GM10248 (cell line): ENCODE results near the gene LOXHD1.

Experiments
- CTCF ChIA-PET: fragments of 300-600 bp; sonication (Branson Sonifier 250); formaldehyde crosslinking; extraction: SDS; loops from one replicate; lab custom pipeline; 2021; ENCODE audit warnings: antibody characterized with exemption; lab: Yijun Ruan, JAX
- POLR2A ChIA-PET: fragments of 350-650 bp; sonication (Branson Sonifier 250); formaldehyde crosslinking; extraction: SDS; loops from one replicate; lab custom pipeline; 2020; ENCODE audit warnings: antibody characterized with exemption; lab: Yijun Ruan, JAX
- DNase-seq: peaks from one replicate; pipeline ENCODE4 v3.0.0; 2012; ENCODE audit errors: extremely low spot score
- TF ChIP-seq, protein P1 (sequence below): IDR thresholded peaks from 2 replicates; pipeline ENCODE4 v1.5.1; 2012; ENCODE audit warnings: mild to moderate bottlenecking, low read depth; ENCODE audit errors: extremely low read depth, missing control alignments, control extremely low read depth

Gene LOXHD1

DNA sequence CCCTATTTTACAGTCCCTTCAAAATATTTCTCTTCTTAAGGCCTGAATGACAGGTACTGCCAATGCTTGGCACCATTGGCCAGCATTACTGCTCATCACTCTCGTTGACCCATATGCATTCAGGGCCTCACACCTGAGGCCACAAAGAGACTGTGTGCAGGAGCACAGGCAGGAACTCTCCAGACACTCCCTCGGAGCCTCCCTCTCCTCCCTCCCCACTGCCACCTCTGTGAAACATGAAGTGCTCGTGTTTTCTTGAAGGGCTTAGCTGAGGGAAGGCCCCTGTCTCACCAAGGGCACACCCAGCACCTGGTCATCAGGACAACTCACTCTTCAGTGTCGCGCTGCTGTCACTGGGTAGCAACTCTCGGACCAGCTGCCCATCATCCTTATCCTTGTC is 85.3 kb downstream of the LOXHD1 start:
- CTCF ChIA-PET, result interaction anchor here (1.3 to 1.4 kb wide), 2 partner anchors 9 to 17 kb away, joined by 5 read pairs; no protein-coding TSS in a partner anchor
- POLR2A ChIA-PET, result interaction anchor here (0.6 kb wide), 1 partner anchor 339 kb away, joined by 4 read pairs; no protein-coding TSS in a partner anchor
- DNase-seq, result no peak
- TF ChIP-seq, protein P1, sequence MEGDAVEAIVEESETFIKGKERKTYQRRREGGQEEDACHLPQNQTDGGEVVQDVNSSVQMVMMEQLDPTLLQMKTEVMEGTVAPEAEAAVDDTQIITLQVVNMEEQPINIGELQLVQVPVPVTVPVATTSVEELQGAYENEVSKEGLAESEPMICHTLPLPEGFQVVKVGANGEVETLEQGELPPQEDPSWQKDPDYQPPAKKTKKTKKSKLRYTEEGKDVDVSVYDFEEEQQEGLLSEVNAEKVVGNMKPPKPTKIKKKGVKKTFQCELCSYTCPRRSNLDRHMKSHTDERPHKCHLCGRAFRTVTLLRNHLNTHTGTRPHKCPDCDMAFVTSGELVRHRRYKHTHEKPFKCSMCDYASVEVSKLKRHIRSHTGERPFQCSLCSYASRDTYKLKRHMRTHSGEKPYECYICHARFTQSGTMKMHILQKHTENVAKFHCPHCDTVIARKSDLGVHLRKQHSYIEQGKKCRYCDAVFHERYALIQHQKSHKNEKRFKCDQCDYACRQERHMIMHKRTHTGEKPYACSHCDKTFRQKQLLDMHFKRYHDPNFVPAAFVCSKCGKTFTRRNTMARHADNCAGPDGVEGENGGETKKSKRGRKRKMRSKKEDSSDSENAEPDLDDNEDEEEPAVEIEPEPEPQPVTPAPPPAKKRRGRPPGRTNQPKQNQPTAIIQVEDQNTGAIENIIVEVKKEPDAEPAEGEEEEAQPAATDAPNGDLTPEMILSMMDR, result no peak

DNA sequence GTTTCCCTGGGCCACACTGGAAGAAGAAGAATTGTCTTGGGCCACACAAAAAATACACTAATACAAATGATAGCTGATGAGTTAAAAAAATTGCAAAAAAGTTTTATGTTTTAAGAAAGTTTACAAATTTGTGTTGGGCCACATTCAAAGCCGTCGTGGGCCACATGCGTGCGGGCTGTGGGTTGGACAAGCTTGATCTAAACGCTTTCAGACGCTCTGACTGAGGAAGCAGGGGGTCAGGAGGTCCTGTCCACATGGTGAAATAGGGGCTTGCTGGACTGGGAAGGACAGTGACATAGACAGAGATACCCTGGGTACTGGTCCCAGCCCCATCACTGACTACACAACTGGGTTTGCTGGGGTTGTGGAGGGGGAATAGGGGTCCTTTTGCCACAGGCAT is 86.4 kb downstream of the LOXHD1 start:
- CTCF ChIA-PET, result interaction anchor here (1.4 kb wide), 1 partner anchor 16 kb away, joined by 5 read pairs; no protein-coding TSS in a partner anchor
- TF ChIP-seq, protein P1, result no peak

DNA sequence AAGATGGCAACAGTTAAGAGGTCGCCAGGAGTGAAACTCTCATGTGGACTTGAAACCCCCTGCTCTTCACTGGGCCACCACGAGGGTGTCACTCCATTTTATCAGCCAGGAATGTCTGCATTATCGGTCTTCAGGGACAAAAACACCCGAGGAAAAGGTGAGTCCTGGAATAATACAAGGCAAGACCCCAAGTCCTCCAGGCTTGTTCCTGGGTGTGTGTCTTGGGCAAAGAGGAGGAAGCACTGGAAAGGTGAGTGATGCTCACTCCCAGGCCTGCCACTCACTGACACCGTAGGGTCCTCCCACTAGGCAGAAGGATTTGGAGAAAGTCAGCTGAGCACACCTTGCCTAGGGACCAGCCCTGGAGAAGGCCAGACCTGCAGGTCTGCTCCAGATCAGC is 86.9 kb downstream of the LOXHD1 start:
- POLR2A ChIA-PET, result no interaction called here
- DNase-seq, result no peak
- TF ChIP-seq, protein P1, result no peak
- CTCF ChIA-PET, result no interaction called here

More for the DNA sequence above, 86.4 kb downstream of the LOXHD1 start:
- DNase-seq, result no peak
- POLR2A ChIA-PET, result no interaction called here

DNA sequence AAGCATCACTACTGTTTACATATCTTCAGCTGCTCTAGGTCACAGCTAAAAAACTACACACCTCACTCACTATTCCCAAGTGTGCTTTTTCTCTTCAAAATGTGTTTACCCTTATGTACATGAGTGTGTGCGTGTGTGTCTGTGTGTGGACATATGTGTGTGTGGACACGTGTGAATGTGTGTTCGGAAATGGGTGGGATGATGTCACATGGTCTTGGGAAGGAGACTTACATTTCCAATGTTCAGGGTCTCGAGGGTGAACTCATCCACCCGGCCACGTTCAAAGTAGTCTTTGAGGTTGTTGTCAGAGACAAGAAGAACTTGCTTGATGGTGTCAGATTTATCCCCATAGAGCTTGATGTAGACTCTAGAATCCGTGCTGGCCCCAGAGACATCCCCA is 87.8 kb downstream of the LOXHD1 start:
- CTCF ChIA-PET, result interaction anchor here (1.5 kb wide), 1 partner anchor 89 kb away, joined by 3 read pairs; no protein-coding TSS in a partner anchor

DNA sequence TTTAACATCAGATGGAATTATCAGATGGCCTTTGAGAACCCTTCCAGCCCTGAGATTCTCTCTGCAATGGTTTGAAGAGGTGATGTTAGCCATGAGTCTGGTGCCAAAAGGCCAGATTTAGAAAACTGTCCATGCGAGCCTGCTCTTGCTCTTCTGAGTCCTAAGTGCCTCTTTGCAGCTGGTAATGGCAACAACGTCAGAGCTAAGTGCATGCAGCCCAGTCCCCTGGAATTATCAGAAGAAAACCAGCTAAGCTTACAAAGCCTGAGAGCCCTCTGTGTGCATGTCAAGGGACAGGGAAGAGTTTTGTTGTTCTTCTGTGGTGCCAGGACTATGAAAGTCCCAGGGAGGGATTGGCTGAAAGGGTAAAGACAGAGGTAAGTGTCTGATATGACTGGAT is 89.8 kb downstream of the LOXHD1 start:
- POLR2A ChIA-PET, result no interaction called here
- TF ChIP-seq, protein P1, result no peak
- CTCF ChIA-PET, result no interaction called here
- no peak for DNase-seq

More for the DNA sequence above, 87.8 kb downstream of the LOXHD1 start:
- no peak for DNase-seq
- TF ChIP-seq, protein P1, result no peak
- POLR2A ChIA-PET, result no interaction called here

DNA sequence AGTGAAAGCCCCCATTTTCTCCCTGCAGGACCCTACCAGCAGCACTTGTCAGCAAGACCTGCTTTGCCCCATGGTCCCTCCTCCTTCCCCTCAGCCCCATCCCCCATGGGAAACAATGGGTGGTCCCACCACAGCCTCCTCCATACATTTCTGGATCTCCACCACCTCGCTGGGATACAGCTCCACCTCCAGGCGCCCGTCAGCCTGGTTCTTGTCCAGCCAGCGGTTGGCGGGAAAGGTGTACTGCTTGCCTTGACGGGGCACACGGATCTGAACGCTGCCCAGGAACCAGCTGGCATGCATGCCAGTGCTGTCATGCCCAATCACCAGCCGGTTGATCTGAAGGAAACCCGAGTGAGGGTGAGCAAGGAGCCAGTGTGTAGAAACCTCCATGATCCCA is 90.9 kb downstream of the LOXHD1 start:
- DNase-seq, result no peak
- ChIA-PET POLR2A (no interaction called here), CTCF (no interaction called here)
- TF ChIP-seq, protein P1, result no peak
